DND-41 (cell line): ENCODE results near the gene ELOA.

ENCODE experiments used
- EZH2 ChIP-seq: IDR thresholded peaks from 3 replicates; pipeline ENCODE4 v1.6.1; 2012; ENCODE audit warnings: borderline replicate concordance, low read depth, mild to moderate bottlenecking, moderate library complexity, low read length, inconsistent platforms; ENCODE audit not compliant: severe bottlenecking
- TF ChIP-seq, protein P1 (sequence below): IDR thresholded peaks from 2 replicates; pipeline ENCODE4 v1.5.1; 2012; ENCODE audit warnings: borderline replicate concordance, low read length, moderate library complexity, mild to moderate bottlenecking; ENCODE audit not compliant: poor library complexity, severe bottlenecking; ENCODE audit errors: extremely low read depth

DNA sequence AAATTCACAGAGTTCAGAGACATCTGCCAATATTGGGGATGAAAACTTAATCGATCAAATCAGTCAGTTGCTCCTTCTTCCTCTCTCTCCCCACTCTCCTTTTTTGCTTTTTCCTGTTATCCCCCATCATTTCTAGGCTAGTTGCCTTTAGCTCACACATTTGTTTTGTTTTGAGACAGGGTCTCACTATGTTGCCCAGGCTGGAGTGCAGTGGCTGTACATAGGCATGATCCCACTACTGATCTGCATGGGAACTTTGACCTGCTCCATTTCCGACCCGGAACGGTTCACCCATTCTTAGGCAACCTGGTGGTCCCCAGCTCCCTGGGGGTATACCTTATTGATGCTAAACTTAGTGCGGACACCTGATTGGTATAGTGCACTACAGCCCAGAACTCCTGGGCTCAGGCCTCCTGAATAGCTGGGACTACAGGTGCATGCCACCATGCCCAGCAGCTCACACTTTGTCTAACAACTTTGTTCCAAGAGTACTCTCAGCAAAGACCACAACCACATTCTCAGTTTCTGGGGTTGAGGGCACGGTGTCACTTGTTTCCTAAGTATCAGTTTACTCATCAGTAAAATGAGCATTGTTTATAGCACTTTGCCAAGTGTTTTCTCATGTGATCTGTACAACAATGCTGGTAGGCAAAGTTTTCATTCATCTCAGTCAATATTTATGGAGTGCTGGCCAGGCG, 6.7 kb upstream of the ELOA start:
- TF ChIP-seq, protein P1, sequence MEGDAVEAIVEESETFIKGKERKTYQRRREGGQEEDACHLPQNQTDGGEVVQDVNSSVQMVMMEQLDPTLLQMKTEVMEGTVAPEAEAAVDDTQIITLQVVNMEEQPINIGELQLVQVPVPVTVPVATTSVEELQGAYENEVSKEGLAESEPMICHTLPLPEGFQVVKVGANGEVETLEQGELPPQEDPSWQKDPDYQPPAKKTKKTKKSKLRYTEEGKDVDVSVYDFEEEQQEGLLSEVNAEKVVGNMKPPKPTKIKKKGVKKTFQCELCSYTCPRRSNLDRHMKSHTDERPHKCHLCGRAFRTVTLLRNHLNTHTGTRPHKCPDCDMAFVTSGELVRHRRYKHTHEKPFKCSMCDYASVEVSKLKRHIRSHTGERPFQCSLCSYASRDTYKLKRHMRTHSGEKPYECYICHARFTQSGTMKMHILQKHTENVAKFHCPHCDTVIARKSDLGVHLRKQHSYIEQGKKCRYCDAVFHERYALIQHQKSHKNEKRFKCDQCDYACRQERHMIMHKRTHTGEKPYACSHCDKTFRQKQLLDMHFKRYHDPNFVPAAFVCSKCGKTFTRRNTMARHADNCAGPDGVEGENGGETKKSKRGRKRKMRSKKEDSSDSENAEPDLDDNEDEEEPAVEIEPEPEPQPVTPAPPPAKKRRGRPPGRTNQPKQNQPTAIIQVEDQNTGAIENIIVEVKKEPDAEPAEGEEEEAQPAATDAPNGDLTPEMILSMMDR = no peak
- no peak for TF ChIP-seq EZH2
